NCI-H1436 (cell line): ENCODE data around the gene OR52A5.
A peak's percentile ranks its signal among the peaks of the same experiment; 100 is the strongest.
"Not testable (repeated sequence)": the region's sequence is repeated elsewhere in the genome, so short reads cannot be mapped to it uniquely, and the experiment has no call there.

Experiments used
- DNase-seq: peaks from one replicate; lab custom pipeline; 2025; lab: John Stamatoyannopoulos, UW

OR52A5 gene

DNA sequence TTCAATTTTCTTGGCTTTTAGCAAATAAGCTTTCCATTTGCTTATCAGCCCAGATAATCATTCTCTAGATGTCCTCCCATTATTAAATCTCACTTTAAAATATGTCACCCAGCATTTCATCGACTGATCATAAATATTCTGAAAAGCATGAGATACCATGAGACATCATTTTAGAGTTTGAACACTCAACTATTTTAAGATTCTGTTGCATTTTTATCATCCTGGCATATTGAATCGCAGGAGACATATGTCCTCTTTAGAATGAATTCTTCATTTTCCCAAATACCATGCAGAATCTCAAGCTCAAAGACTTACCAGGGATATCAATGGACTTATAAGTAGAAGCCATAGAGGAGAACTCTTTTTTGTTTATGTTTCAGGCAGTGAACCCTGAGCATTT, at the start of gene OR52A5:
Gene OR52A5 (minus strand): TSS at position 361 of the 400 bp plus-strand sequence. CDS start 5,714 bp downstream, outside the sequence.
- DNase-seq, result no peak

DNA sequence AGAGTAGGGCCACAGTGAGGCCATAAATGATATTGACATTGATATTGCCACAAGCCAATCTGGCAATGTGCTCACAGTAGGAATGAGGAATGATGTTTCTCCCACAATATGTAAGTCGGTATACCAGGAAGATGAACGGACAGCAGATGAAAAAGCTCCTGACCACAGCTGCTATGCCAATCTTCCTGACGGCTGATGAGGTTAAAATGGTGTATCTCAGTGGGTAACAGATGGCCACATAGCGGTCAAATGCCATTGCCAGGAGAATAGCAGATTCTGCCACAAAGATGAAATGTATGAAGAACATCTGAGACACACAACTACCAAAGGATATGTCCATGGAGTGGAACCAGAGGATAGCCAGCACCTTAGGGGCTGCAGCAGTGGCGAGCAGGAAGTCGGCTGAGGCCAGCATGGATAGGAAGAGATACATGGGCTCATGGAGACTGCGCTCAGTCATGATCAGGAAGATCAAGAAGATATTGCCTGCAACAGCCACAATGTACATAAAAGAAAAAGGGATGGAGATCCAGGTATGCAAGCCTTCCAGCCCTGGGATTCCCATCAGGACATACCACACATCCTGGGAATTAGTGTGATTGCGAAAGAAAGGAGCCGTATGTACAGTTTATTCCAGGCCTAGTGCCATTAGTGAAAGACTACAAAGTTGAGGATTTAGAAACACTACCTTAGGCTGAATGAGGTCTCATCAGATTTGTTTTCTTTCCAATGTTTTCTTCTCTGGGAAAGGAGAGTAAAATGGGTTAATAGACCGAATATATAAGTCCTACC, 40.1 kb upstream of the OR52A5 start:
- no peak for DNase-seq

GRCh38 chr11:5174934-5175333, 36.8 kb upstream of the OR52A5 start:
- DNase-seq, result no peak

DNA sequence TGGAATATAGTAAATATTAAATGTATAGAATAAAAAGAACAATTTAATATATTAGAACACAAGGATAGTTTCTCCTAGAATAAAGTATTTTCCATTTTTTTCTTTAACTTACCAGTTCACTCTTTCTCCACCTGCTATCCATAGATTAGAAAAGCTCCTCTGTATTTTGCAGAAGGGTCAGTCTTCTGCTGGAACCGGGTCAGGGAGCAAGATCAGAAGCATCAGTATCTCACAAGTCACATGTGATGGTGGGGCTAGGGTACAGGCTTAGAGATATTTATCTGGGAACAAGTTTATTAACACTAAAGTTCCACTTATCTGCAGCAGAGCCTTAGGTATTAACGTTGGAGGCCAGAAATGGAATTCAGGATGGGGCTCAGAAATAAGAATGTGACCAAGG, 33.7 kb upstream of the OR52A5 start:
- DNase-seq, result no peak

DNA sequence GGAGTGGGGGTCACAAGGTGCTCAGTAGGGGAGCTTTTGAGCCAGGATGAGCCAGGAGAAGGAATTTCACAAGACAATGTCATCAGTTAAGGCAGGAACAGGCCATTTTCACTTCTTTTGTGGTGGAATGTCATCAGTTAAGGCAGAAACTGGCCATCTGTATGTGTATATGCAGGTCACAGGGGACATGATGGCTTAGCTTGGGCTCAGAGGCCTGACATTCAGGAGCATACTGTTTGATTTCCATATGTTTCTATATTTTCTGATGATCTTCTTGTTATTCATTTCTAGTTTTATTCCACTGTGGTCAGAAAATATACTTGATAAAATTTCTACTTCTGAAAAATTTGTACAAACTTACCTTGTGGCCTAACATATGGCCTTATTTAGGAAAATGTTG, 27.7 kb upstream of the OR52A5 start:
- DNase-seq, result not testable (repeated sequence)

DNA sequence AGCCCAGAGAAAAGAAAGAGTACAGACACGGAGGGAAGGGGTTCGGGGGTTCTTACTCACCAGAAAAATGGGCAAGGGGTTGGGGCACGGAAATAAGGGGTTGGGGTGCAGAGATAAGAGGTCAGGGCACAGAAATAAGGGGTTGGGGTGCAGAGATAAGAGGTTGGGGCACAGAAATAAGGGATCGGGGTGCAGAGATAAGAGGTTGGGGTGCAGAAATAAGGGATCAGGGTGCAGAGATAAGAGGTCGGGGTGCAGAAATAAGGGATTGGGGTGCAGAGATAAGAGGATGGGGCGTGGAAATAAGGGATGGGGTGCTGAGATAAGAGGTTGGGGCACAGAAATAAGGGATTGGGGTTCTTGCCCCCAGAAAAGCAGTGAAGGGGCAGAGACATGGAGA, 26.7 kb upstream of the OR52A5 start:
- DNase-seq, result not testable (repeated sequence)

GRCh38 chr11:5161045-5161444, 22.9 kb upstream of the OR52A5 start:
- DNase-seq, result not testable (repeated sequence)

GRCh38 chr11:5160217-5160616, 22.1 kb upstream of the OR52A5 start:
- not testable (repeated sequence) for DNase-seq

- DNase-seq, result no peak
Observed at GRCh38 chr11:5159806-5160205, 21.6 kb upstream of the OR52A5 start.

GRCh38 chr11:5154657-5155056, 16.5 kb upstream of the OR52A5 start, which contains the start of gene OR52A1:
Gene OR52A1, minus strand, starts transcription at chr11:5154757. Its CDS starts 2,388 bp downstream, at chr11:5152369.
- no peak for DNase-seq

DNA sequence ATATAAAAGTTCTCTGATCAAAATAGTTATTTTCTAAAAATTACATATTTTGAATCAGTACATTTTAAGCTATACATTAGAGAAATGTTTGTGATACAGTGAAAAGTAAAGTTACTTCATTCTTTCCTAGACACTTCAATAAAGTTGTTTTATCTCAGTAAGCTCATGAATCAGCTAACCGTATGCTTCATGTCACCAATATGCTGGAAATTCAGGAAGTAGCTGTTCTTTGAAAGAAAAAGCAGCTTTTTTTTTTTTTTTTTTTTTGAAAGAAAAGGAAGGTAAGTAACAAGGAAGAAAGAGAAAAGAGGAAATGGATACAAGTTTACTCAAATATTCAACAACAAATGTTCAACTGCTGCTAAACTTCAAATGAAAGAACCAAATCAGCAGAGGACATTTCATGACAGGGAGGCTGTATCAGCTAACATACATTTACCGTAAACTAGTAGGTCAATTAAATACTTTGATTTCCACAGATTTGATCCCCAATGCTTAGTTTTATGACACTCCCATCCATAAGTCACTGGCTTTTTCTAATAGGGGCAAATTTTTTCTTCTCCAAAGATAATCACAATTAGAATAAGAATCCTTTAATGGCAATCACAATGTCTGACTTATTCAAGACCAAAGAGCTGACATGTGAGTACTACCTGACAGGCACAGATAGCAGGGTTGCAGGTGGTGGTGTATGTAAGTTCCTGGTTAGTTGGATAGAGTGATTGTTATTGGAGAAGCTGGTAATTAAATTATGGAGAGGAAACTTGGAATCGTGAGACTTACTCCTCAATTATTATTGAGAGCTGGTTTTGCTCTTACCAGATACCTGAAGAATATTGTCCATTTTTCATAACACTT, 15.6 kb upstream of the OR52A5 start:
- no peak for DNase-seq

GRCh38 chr11:5151713-5152153, 13.6 kb upstream of the OR52A5 start:
- DNase-seq, result no peak

- DNase-seq, result not testable (repeated sequence)
Observed at GRCh38 chr11:5144206-5144605, 6.0 kb upstream of the OR52A5 start.

DNA sequence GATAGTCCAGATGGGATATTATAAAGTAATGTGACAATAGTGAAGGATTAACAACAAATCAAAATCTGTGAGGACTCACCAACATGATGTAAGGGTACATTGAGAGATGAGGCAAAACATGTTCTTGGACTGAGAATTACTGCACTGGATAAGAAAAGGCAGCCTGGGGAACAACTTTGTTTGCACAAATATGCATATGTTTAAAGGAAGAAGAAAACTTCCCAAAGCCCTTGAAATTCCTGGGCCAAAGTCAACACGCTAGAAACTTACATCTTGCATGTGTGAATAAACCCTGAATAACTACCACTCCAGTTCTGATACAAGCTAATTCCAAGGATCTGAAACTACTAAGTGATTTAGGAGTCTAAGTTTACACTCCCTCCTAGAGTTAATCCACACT, 1.1 kb downstream of the OR52A5 start:
- DNase-seq, result no peak

- no peak for DNase-seq
Observed at GRCh38 chr11:5136261-5136660, 1.9 kb downstream of the OR52A5 start.

- no peak for DNase-seq
Observed at GRCh38 chr11:5131584-5132335, 6.4 kb downstream of the OR52A5 start.

DNA sequence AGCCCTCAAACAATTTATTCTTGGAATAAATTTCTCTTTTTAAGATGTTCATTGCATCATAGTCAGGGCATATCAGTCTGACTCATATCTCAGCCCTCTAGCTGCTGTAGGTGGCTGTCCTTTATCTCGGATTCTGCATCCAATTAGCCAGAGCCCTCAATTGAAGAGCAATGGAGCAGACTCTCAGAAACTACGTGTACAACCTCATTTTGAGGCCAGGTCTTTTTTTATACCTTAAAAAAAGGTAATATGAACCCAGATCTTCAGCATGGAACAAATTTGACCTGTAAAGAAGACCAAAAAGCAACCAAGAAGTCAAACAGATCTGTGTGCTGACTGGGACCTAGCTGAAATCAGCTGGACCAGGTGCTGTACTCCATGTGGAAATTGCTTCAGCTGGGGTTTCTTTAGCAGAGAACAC, 8.7 kb downstream of the OR52A5 start:
- no peak for DNase-seq

GRCh38 chr11:5124891-5125620, 13.1 kb downstream of the OR52A5 start:
- DNase-seq, result no peak

DNA sequence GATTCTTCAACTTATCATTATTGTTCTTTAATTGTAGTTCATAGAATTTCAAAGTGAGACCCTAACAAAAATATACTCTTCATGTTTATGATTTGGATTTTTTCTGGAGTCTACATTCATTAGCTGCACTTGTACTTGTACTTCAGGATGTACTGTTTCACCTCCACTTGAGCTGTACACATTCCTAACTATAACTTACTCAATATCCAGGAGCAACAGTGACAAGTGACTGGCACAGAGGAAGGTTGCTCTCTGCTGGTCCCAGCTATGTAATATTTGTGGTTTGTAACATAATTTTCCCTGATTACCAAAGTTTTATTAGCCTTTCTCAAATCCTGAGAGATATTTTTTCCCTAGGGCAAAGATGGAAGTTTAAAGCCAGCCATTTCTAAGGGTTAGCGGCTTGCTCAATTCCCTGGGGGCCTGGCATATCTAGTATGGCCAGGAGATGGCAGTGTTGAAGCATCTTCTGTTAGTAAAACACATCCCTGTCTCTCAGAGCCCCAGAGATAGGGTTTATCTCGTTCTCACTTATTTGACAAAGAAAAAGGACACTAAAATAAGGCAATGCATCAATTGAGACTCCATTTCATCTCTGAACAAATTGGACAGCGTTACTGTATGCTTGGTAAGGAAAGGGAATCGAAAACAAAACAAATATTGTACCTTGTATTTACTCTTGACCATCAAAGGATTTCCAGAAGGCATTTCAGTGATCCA, 14.2 kb downstream of the OR52A5 start:
- DNase-seq, result peak; percentile 55

GRCh38 chr11:5118893-5119292, 19.3 kb downstream of the OR52A5 start:
- no peak for DNase-seq

DNA sequence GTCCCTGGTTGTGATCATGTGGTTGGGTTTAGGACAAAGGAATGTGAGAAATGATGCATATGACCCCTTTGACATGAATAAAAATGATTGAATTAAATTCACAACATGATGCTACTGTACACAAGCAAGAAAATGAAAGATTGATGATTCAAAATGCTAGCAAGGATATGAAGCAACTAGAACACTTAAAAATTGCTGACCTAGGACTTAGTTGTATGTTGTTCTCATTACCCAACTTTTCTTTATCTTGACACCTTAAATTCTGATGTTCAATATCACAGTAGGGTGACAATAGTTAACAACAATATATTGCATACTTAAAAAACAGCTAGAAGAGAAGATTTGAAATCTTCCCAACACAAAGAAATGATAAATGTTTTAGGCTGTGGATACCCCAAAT, 20.6 kb downstream of the OR52A5 start:
- no peak for DNase-seq
